Endodermal cell (in vitro differentiated cells): ENCODE measurements around the gene OR6N1. TPM values are rescaled to one million over a fixed set of nuclear protein-coding genes. Genes with fewer than 3 reads are reported as not detected.

Experiments
- DNase-seq: peaks from one replicate; pipeline ENCODE4 v3.0.0-alpha.2; 2017
- H3K27ac ChIP-seq: 2 replicates; pipeline ENCODE4 v1.5.1; 2013; ENCODE audit warnings: mild to moderate bottlenecking, low read depth, low read length, moderate library complexity
- H3K27me3 ChIP-seq: 2 replicates; pipeline ENCODE4 v1.6.1; 2013; ENCODE audit warnings: mild to moderate bottlenecking, low read length, moderate library complexity; ENCODE audit not compliant: insufficient read depth, control insufficient read depth, poor library complexity, severe bottlenecking
- H3K36me3 ChIP-seq: 2 replicates; pipeline ENCODE4 v1.7.0; 2013; ENCODE audit warnings: mild to moderate bottlenecking, low read length, moderate library complexity; ENCODE audit not compliant: control insufficient read depth, insufficient read depth
- H3K4me1 ChIP-seq: one replicate; pipeline ENCODE4 v1.7.0; 2013; ENCODE audit warnings: low read length; ENCODE audit not compliant: control insufficient read depth, insufficient read depth
- H3K4me3 ChIP-seq: 2 replicates; pipeline ENCODE4 v1.5.1; 2013; ENCODE audit warnings: mild to moderate bottlenecking, low read length, moderate library complexity
- H3K9ac ChIP-seq: 2 replicates; pipeline ENCODE4 v1.6.1; 2013; ENCODE audit warnings: mild to moderate bottlenecking, low read length, moderate library complexity; ENCODE audit not compliant: poor library complexity, severe bottlenecking; ENCODE audit errors: extremely low read depth
- H3K9me3 ChIP-seq: 2 replicates; pipeline ENCODE4 v1.6.1; 2013; ENCODE audit warnings: mild to moderate bottlenecking, low read length, moderate library complexity; ENCODE audit not compliant: control insufficient read depth
- H3K27ac Mint-ChIP-seq: 2 replicates; pipeline ENCODE4 v1.8.0; 2020; ENCODE audit warnings: mixed read lengths
- H3K27me3 Mint-ChIP-seq: 2 replicates; pipeline ENCODE4 v1.8.0; 2021; ENCODE audit warnings: mild to moderate bottlenecking, mixed read lengths; ENCODE audit not compliant: insufficient read depth
- H3K36me3 Mint-ChIP-seq: 2 replicates; pipeline ENCODE4 v1.8.0; 2020; ENCODE audit warnings: low read depth, mixed read lengths
- H3K4me1 Mint-ChIP-seq: 2 replicates; pipeline ENCODE4 v1.8.0; 2020; ENCODE audit warnings: mixed read lengths
- H3K4me3 Mint-ChIP-seq: 2 replicates; pipeline ENCODE4 v1.8.0; 2020; ENCODE audit warnings: mild to moderate bottlenecking, moderate library complexity, mixed read lengths
- H3K9me3 Mint-ChIP-seq: 2 replicates; pipeline ENCODE4 v1.8.0; 2020; ENCODE audit warnings: mild to moderate bottlenecking, mixed read lengths
- CTCF ChIP-seq: fragments of 200-600 bp; sonication (generic); conservative IDR thresholded peaks from 2 replicates; pipeline ENCODE4 v1.5.0; 2021; ENCODE audit warnings: antibody characterized with exemption, mild to moderate bottlenecking
- WGBS, 2 experiments: methylation state at CpG; one replicate each; pipeline versions ENCODE4 v1.1.5 to v1.1.7; 2013; ENCODE audit warnings: missing lambda C conversion rate in 2 of 2, mixed read lengths in 1 of 2; ENCODE audit not compliant: insufficient coverage in 1 of 2, insufficient read length in 1 of 2; 5-methylcytosine and 5-hydroxymethylcytosine counted together
- total RNA-seq, 2 donors: library from RNA; stranded (reverse); fragmentation: NEBNext Ultra II Directional in 1 of 2; extraction: Animal tissue kit (Norgen Biotek cat#: 25700) in 1 of 2; gene quantifications; 2 replicates in 1 of 2; 3 replicates in 1 of 2; pipeline ENCODE4 v1.2.1, GENCODE V29; 2021

The OR6N1 gene
- total RNA-seq, 2 donors from 2014 or later: not detected

- H3K27me3 Mint-ChIP-seq: peaks cover 2% of the 10 kb centered on the region
- Histone ChIP-seq H3K9me3 (no peaks in the 10 kb centered on the region), H3K9ac (no peak overlapping the region), H3K27ac (no peak overlapping the region), H3K36me3 (no peaks in the 10 kb centered on the region), H3K4me1 (no peaks in the 10 kb centered on the region), H3K4me3 (no peak overlapping the region), H3K27me3 (no peaks in the 10 kb centered on the region)
- no peak overlapping the region for H3K4me3 Mint-ChIP-seq
- H3K27ac Mint-ChIP-seq: no peak overlapping the region
- no peak for DNase-seq
- H3K4me1 Mint-ChIP-seq: peaks cover 2% of the 10 kb centered on the region
- 90 to 100% methylated on average over 1 of the region's 2 CpGs for WGBS, 2 experiments
- H3K9me3 Mint-ChIP-seq: no peaks in the 10 kb centered on the region
- no peaks in the 10 kb centered on the region for H3K36me3 Mint-ChIP-seq
- no peak for TF ChIP-seq CTCF
These were observed 39.5 kb downstream of the OR6N1 start for GRCh38 chr1:158732524-158732923.

DNA sequence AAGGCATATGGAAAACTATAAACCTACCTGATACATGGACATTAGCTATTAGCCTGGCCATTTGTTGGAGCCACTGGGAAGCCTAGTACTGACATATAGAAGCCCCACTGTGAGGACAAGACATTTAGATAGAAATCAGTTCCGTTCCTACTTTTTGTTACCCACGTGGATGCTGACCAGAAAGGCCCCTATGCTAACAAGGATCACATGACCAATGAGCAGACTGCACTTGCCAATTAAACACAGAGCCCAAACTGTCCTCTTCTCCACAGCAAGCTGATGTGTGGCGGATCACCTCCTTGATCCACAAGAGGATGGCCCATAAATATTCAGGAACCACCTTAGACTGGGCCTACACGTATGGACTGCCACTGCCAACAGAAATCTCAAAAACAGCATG, 40.3 kb downstream of the OR6N1 start:
- no peak overlapping the region for H3K27ac ChIP-seq
- no peaks in the 10 kb centered on the region for H3K9me3 ChIP-seq
- 92% methylated on average over 4 of the region's 4 CpGs for WGBS, 2 experiments
- H3K27me3 ChIP-seq: no peaks in the 10 kb centered on the region
- no peak overlapping the region for H3K27ac Mint-ChIP-seq
- H3K36me3 Mint-ChIP-seq: no peaks in the 10 kb centered on the region
- H3K4me3 Mint-ChIP-seq: no peak overlapping the region
- no peaks in the 10 kb centered on the region for H3K9me3 Mint-ChIP-seq
- no peak overlapping the region for H3K9ac ChIP-seq
- DNase-seq: no peak
- no peaks in the 10 kb centered on the region for H3K36me3 ChIP-seq
- peaks cover 2% of the 10 kb centered on the region for H3K4me1 Mint-ChIP-seq
- peaks cover 2% of the 10 kb centered on the region for H3K27me3 Mint-ChIP-seq
- TF ChIP-seq CTCF: no peak
- H3K4me1 ChIP-seq: no peaks in the 10 kb centered on the region
- H3K4me3 ChIP-seq: no peak overlapping the region

- Mint-ChIP-seq H3K27ac (no peak overlapping the region), H3K9me3 (no peaks in the 10 kb centered on the region), H3K4me1 (peaks cover 2% of the 10 kb centered on the region), H3K27me3 (peaks cover 2% of the 10 kb centered on the region), H3K4me3 (no peak overlapping the region), H3K36me3 (no peaks in the 10 kb centered on the region)
- Histone ChIP-seq H3K9ac (no peak overlapping the region), H3K4me3 (no peak overlapping the region), H3K36me3 (no peaks in the 10 kb centered on the region), H3K9me3 (no peaks in the 10 kb centered on the region), H3K27me3 (no peaks in the 10 kb centered on the region), H3K4me1 (no peaks in the 10 kb centered on the region), H3K27ac (no peak overlapping the region)
- WGBS, 2 experiments: 85 to 100% methylated on average over 1 to 4 of the region's 4 CpGs
- TF ChIP-seq CTCF: no peak
- no peak for DNase-seq
These were observed 41.5 kb downstream of the OR6N1 start for GRCh38 chr1:158730453-158730852.
